Omental fat pad (tissue), 4 donors: ENCODE results near the gene RBM8A. TPM values are rescaled to one million over a fixed set of nuclear protein-coding genes. Genes with fewer than 3 reads are reported as not detected.

Source experiments
- ATAC-seq: fragments of 150-250 bp; one replicate; pipeline ENCODE4 v1.9.1; 2016; ENCODE audit warnings: mild to moderate bottlenecking, moderate library complexity; ENCODE audit not compliant: low FRiP score
- DNase-seq: peaks from one replicate; pipeline ENCODE4 v3.0.0-alpha.2; 2019; ENCODE audit warnings: low spot score
- CTCF ChIP-seq, 3 donors: fragments of 450-650 bp; IDR thresholded peaks; one replicate each; pipeline ENCODE4 v1.5.1; 2016 to 2017; ENCODE audit warnings: antibody characterized with exemption in 3 of 3, mild to moderate bottlenecking in 3 of 3, moderate library complexity in 2 of 3
- total RNA-seq, 4 donors: library from RNA; depleted of rRNA; stranded (reverse); fragments of >200 nt; gene quantifications; one replicate each; pipeline ENCODE4 v1.1.0, GENCODE V29; 2016

RBM8A gene
- total RNA-seq, 4 donors from 2014 or later, result 114 to 189 (median 116) TPM

GRCh38 chr1:145956781-145957442 is 29.6 kb upstream of the RBM8A start:
- no peak for TF ChIP-seq CTCF (IDR thresholded peaks at IDR 0.05)
- no peak for DNase-seq
- ATAC-seq, result no peak

- DNase-seq, result no peak
- ATAC-seq, result no peak
- TF ChIP-seq CTCF (IDR thresholded peaks at IDR 0.05), result no peak
These were observed 29.1 kb upstream of the RBM8A start for GRCh38 chr1:145956361-145956760.

- no peak for TF ChIP-seq CTCF (IDR thresholded peaks at IDR 0.05)
- no peak for DNase-seq
- no peak for ATAC-seq
These were observed 28.2 kb upstream of the RBM8A start for GRCh38 chr1:145955436-145955835.

GRCh38 chr1:145953861-145954260 is 26.6 kb upstream of the RBM8A start:
- TF ChIP-seq CTCF (IDR thresholded peaks at IDR 0.05), result no peak
- ATAC-seq (no peak), DNase-seq (no peak)

GRCh38 chr1:145952903-145953302 is 25.6 kb upstream of the RBM8A start:
- DNase-seq (no peak), ATAC-seq (no peak)

GRCh38 chr1:145951526-145951925 is 24.2 kb upstream of the RBM8A start:
- no peak for TF ChIP-seq CTCF (IDR thresholded peaks at IDR 0.05)
- ATAC-seq (no peak), DNase-seq (no peak)

More at GRCh38 chr1:145952903-145953302, 25.6 kb upstream of the RBM8A start:
- TF ChIP-seq CTCF (IDR thresholded peaks at IDR 0.05), result no peak

GRCh38 chr1:145949219-145949618 is 21.9 kb upstream of the RBM8A start:
- ATAC-seq (no peak), DNase-seq (no peak)
- TF ChIP-seq CTCF (IDR thresholded peaks at IDR 0.05), result no peak
